ENCODE data around the gene LRRC4C. TPM values are rescaled to one million over a fixed set of nuclear protein-coding genes. Genes with fewer than 3 reads are reported as not detected.

The LRRC4C gene
- total RNA-seq, 2 donors from 2014 or later: 0.42 TPM; not detected in 1

- intact Hi-C loops (cut with DNase I): no loop called here
- H3K4me1 ChIP-seq: no peaks in the 10 kb centered on the region
- H3K9me3 ChIP-seq: no peaks in the 10 kb centered on the region
- TF ChIP-seq CTCF (IDR thresholded peaks at IDR 0.05): no peak
- H3K27me3 ChIP-seq: no peaks in the 10 kb centered on the region
- DNase-seq: no peak
- no peak overlapping the region for H3K4me3 ChIP-seq
- H3K36me3 ChIP-seq: no peaks in the 10 kb centered on the region
- H3K27ac ChIP-seq: no peak overlapping the region
- H3K9ac ChIP-seq (ENCODE audit: low read depth in 2 of 2, low read length in 2 of 2): no peak overlapping the region
Measured at GRCh38 chr11:41494716-41495115, 35.3 kb upstream of the LRRC4C start.

GRCh38 chr11:41486424-41486823 is 27.0 kb upstream of the LRRC4C start:
- H3K27me3 ChIP-seq: no peaks in the 10 kb centered on the region
- H3K9ac ChIP-seq (ENCODE audit: low read depth in 2 of 2, low read length in 2 of 2): no peak overlapping the region
- no peak overlapping the region for H3K4me3 ChIP-seq
- no peaks in the 10 kb centered on the region for H3K9me3 ChIP-seq
- intact Hi-C loops (cut with DNase I): no loop called here
- no peak for DNase-seq
- TF ChIP-seq CTCF (IDR thresholded peaks at IDR 0.05): no peak
- H3K36me3 ChIP-seq: no peaks in the 10 kb centered on the region
- no peak overlapping the region for H3K27ac ChIP-seq
- H3K4me1 ChIP-seq: no peaks in the 10 kb centered on the region

- Histone ChIP-seq H3K9me3 (no peaks in the 10 kb centered on the region), H3K4me3 (no peak overlapping the region), H3K27ac (no peak overlapping the region), H3K9ac (ENCODE audit: low read depth in 2 of 2, low read length in 2 of 2) (no peak overlapping the region), H3K4me1 (no peaks in the 10 kb centered on the region), H3K36me3 (no peaks in the 10 kb centered on the region), H3K27me3 (no peaks in the 10 kb centered on the region)
- intact Hi-C loops (cut with DNase I): no loop called here
- no peak for DNase-seq
- no peak for TF ChIP-seq CTCF (IDR thresholded peaks at IDR 0.05)
Measured at GRCh38 chr11:41483956-41484355, 24.5 kb upstream of the LRRC4C start.

GRCh38 chr11:41479179-41479578 is 19.7 kb upstream of the LRRC4C start:
- Histone ChIP-seq H3K4me3 (no peak overlapping the region), H3K9me3 (no peaks in the 10 kb centered on the region), H3K27ac (no peak overlapping the region), H3K27me3 (no peaks in the 10 kb centered on the region), H3K9ac (ENCODE audit: low read depth in 2 of 2, low read length in 2 of 2) (no peak overlapping the region), H3K4me1 (no peaks in the 10 kb centered on the region), H3K36me3 (no peaks in the 10 kb centered on the region)
- no peak for TF ChIP-seq CTCF (IDR thresholded peaks at IDR 0.05)
- intact Hi-C loops (cut with DNase I): no loop called here
- DNase-seq: no peak

GRCh38 chr11:41461057-41461681 is 1.7 kb upstream of the LRRC4C start:
- H3K27ac ChIP-seq: no peak overlapping the region
- H3K4me3 ChIP-seq: no peak overlapping the region
- no peak overlapping the region for H3K9ac ChIP-seq (ENCODE audit: low read depth in 2 of 2, low read length in 2 of 2)
- DNase-seq: no peak
- intact Hi-C loops (cut with DNase I): loop anchor here (10.0 kb wide), 1 partner anchor 1824 kb away; no protein-coding TSS in a partner anchor
- no peaks in the 10 kb centered on the region for H3K9me3 ChIP-seq
- H3K36me3 ChIP-seq: no peaks in the 10 kb centered on the region
- H3K4me1 ChIP-seq: no peaks in the 10 kb centered on the region
- TF ChIP-seq CTCF (IDR thresholded peaks at IDR 0.05): peak; percentile 78
- H3K27me3 ChIP-seq: no peaks in the 10 kb centered on the region
